Body of pancreas (tissue), 4 donors: ENCODE data around the gene FLOT2.

Source experiments
- POLR2A ChIP-seq, 3 donors: fragments of 450-650 bp; IDR thresholded peaks; one replicate each; pipeline ENCODE4 v1.6.1; 2016; ENCODE audit warnings: antibody characterized with exemption in 3 of 3, mild to moderate bottlenecking in 2 of 3
- TF ChIP-seq, protein P1 (sequence below), 7 experiments: fragments of 450-650 bp in 4 of 7; fragments of 200-600 bp in 3 of 7; sonication (generic) in 3 of 7; IDR thresholded peaks; one replicate each; pipeline ENCODE4 v1.5.1; 2016 to 2019; ENCODE audit warnings: antibody characterized with exemption in 7 of 7

DNA sequence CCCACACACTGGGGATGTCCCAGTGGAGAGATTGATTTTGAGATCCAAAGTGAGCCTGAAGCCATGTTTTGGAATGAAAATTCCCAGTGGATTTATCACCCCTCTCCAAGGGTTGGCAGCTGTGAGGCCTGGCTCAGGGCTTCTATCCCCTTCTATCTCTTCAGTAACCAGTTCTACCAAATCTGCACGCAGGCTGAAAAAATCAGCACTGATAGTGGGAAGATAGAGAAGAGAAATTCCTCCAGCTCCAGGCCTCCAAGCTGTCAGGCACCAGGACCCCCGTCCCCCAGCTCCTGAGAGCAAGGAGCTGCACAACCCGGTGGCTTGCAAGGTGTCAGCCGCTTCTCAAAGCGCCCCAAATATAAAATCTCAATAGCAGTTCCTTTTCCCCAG, 1.0 kb downstream of the FLOT2 start:
- TF ChIP-seq, protein P1, sequence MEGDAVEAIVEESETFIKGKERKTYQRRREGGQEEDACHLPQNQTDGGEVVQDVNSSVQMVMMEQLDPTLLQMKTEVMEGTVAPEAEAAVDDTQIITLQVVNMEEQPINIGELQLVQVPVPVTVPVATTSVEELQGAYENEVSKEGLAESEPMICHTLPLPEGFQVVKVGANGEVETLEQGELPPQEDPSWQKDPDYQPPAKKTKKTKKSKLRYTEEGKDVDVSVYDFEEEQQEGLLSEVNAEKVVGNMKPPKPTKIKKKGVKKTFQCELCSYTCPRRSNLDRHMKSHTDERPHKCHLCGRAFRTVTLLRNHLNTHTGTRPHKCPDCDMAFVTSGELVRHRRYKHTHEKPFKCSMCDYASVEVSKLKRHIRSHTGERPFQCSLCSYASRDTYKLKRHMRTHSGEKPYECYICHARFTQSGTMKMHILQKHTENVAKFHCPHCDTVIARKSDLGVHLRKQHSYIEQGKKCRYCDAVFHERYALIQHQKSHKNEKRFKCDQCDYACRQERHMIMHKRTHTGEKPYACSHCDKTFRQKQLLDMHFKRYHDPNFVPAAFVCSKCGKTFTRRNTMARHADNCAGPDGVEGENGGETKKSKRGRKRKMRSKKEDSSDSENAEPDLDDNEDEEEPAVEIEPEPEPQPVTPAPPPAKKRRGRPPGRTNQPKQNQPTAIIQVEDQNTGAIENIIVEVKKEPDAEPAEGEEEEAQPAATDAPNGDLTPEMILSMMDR (IDR thresholded peaks at IDR 0.05): no peak
- no peak for TF ChIP-seq POLR2A (IDR thresholded peaks at IDR 0.05)
